H1 (cell line): ENCODE measurements around the gene RILPL1. TPM values are rescaled to one million over a fixed set of nuclear protein-coding genes. Genes with fewer than 3 reads are reported as not detected.

ENCODE experiments used
- CTCF ChIA-PET: fragments of 300-600 bp; sonication (Branson Sonifier 250); formaldehyde crosslinking; loops from one replicate; lab custom pipeline; 2021; ENCODE audit not compliant: partially characterized antibody; lab: Charles Lee
- POLR2A ChIA-PET: fragments of 300-600 bp; sonication (Branson Sonifier 250); formaldehyde crosslinking; loops from one replicate; lab custom pipeline; 2021; ENCODE audit warnings: inconsistent platforms; ENCODE audit not compliant: partially characterized antibody; lab: Charles Lee
- DNase-seq, 2 experiments: peaks; one replicate each; pipeline versions ENCODE4 v3.0.0 to v3.0.0-alpha.2; 2010 to 2022; ENCODE audit warnings: low spot score in 2 of 2, low read depth in 1 of 2, mixed read lengths in 1 of 2
- FAIRE-seq: peaks from 2 replicates; lab custom pipeline; 2011; peaks lifted over from hg19 to GRCh38; lab: Jason Lieb, UNC
- H2AFZ ChIP-seq: 2 replicates; pipeline ENCODE4 v1.8.1; 2012; ENCODE audit warnings: low read length, inconsistent platforms
- H2AK5ac ChIP-seq: 2 replicates; pipeline ENCODE4 v1.6.1; 2013; ENCODE audit warnings: low read depth, low read length
- H2BK120ac ChIP-seq: replicated peaks from 2 replicates; pipeline ENCODE3; 2013; ENCODE audit warnings: low read depth, low read length, inconsistent platforms
- H2BK12ac ChIP-seq: 2 replicates; pipeline ENCODE4 v1.6.1; 2013; ENCODE audit warnings: low read depth, low read length
- H2BK15ac ChIP-seq: 2 replicates; pipeline ENCODE4 v1.6.1; 2013; ENCODE audit warnings: low read length
- H2BK20ac ChIP-seq: 2 replicates; pipeline ENCODE4 v1.6.1; 2013; ENCODE audit warnings: low read length
- H2BK5ac ChIP-seq: 2 replicates; pipeline ENCODE4 v1.6.1; 2013; ENCODE audit warnings: low read depth, low read length
- H3K14ac ChIP-seq: 2 replicates; pipeline ENCODE4 v1.6.1; 2013; ENCODE audit warnings: inconsistent platforms; ENCODE audit not compliant: insufficient read length
- H3K18ac ChIP-seq: 2 replicates; pipeline ENCODE4 v1.6.1; 2013; ENCODE audit warnings: low read length; ENCODE audit errors: extremely low read depth
- H3K23ac ChIP-seq: 2 replicates; pipeline ENCODE4 v1.6.1; 2013; ENCODE audit warnings: inconsistent platforms; ENCODE audit not compliant: insufficient read length
- H3K23me2 ChIP-seq: 2 replicates; pipeline ENCODE4 v1.6.1; 2013; ENCODE audit warnings: low read depth, low read length
- H3K27ac ChIP-seq: 2 replicates; pipeline ENCODE4 v1.6.1; 2011; ENCODE audit warnings: low read depth, low read length, inconsistent platforms
- H3K27me3 ChIP-seq, 4 experiments: replicated peaks in 1 of 4; 1 replicate in 1 of 4; 2 replicates in 3 of 4; pipeline versions ENCODE4 v1.6.1 to v1.8.1; 2011 to 2013; ENCODE audit warnings: low read length in 3 of 4, mild to moderate bottlenecking in 3 of 4, inconsistent platforms in 2 of 4, mixed read lengths in 2 of 4, moderate library complexity in 1 of 4; ENCODE audit not compliant: control insufficient read depth in 3 of 4, insufficient read depth in 3 of 4; ENCODE audit errors: extremely low read depth in 1 of 4
- H3K36me3 ChIP-seq, 4 experiments: 2 replicates each; pipeline versions ENCODE4 v1.6.1 to v1.8.1; 2011 to 2013; ENCODE audit warnings: mild to moderate bottlenecking in 4 of 4, low read length in 3 of 4, moderate library complexity in 2 of 4, control low read depth in 1 of 4, inconsistent platforms in 1 of 4; ENCODE audit not compliant: insufficient read depth in 4 of 4, control insufficient read depth in 2 of 4
- H3K4ac ChIP-seq: replicated peaks from 2 replicates; pipeline ENCODE3; 2013; ENCODE audit warnings: low read length, low read depth, mixed read lengths, inconsistent platforms; ENCODE audit not compliant: insufficient read length
- H3K4me1 ChIP-seq, 4 experiments: replicated peaks in 1 of 4; 1 replicate in 1 of 4; 2 replicates in 3 of 4; pipeline versions ENCODE4 v1.6.1 to v1.8.1; 2011 to 2013; ENCODE audit warnings: low read length in 3 of 4, inconsistent platforms in 2 of 4, mixed read lengths in 1 of 4; ENCODE audit not compliant: insufficient read depth in 4 of 4, control insufficient read depth in 3 of 4
- H3K4me2 ChIP-seq, 2 experiments: 2 replicates each; pipeline versions ENCODE4 v1.6.1 to v1.8.1; 2011 to 2013; ENCODE audit warnings: low read depth in 2 of 2, low read length in 2 of 2, control low read depth in 1 of 2, inconsistent platforms in 1 of 2, mild to moderate bottlenecking in 1 of 2; ENCODE audit not compliant: insufficient read depth in 1 of 2
- H3K4me3 ChIP-seq, 4 experiments: fragments of 200-600, 300-600 bp in 1 of 4; sonication (generic), shearing (Covaris generic), sonication (Bioruptor Twin) in 1 of 4; 2 replicates each; pipeline versions ENCODE4 v1.5.1 to v1.8.1; 2011 to 2016; ENCODE audit warnings: low read length in 4 of 4, low read depth in 3 of 4, control low read depth in 2 of 4, inconsistent platforms in 2 of 4, mild to moderate bottlenecking in 2 of 4, mixed read lengths in 1 of 4, moderate library complexity in 1 of 4; ENCODE audit not compliant: insufficient read depth in 2 of 4; ENCODE audit errors: extremely low read depth in 1 of 4
- H3K56ac ChIP-seq: replicated peaks from 2 replicates; pipeline ENCODE3; 2013; ENCODE audit warnings: low read depth, mild to moderate bottlenecking, mixed read lengths, low read length, inconsistent platforms; ENCODE audit not compliant: insufficient read length
- H3K79me1 ChIP-seq: 2 replicates; pipeline ENCODE4 v1.6.1; 2013; ENCODE audit warnings: low read depth, low read length, control low read depth
- H3K79me2 ChIP-seq, 2 experiments: 2 replicates each; pipeline versions ENCODE4 v1.6.1 to v1.8.1; 2012 to 2013; ENCODE audit warnings: low read length in 2 of 2, mild to moderate bottlenecking in 2 of 2, inconsistent platforms in 1 of 2; ENCODE audit not compliant: insufficient read depth in 2 of 2, control insufficient read depth in 1 of 2
- H3K9ac ChIP-seq, 4 experiments: replicated peaks in 1 of 4; 1 replicate in 1 of 4; 2 replicates in 3 of 4; pipeline versions ENCODE4 v1.6.1 to v1.8.1; 2011 to 2013; ENCODE audit warnings: low read depth in 3 of 4, low read length in 3 of 4, control low read depth in 2 of 4, mild to moderate bottlenecking in 2 of 4, moderate library complexity in 2 of 4, inconsistent platforms in 1 of 4; ENCODE audit errors: extremely low read depth in 1 of 4
- H3K9me3 ChIP-seq, 2 experiments: 2 replicates each; pipeline versions ENCODE4 v1.6.1 to v1.8.1; 2012 to 2013; ENCODE audit warnings: mild to moderate bottlenecking in 2 of 2, moderate library complexity in 2 of 2, control low read depth in 1 of 2, inconsistent platforms in 1 of 2, low read depth in 1 of 2, low read length in 1 of 2, mixed read lengths in 1 of 2; ENCODE audit not compliant: insufficient read depth in 2 of 2
- H4K20me1 ChIP-seq, 2 experiments: replicated peaks in 1 of 2; 2 replicates each; pipeline versions ENCODE3 to v1.8.1; 2011 to 2013; ENCODE audit warnings: inconsistent platforms in 2 of 2, low read length in 2 of 2, mild to moderate bottlenecking in 1 of 2; ENCODE audit not compliant: insufficient read depth in 2 of 2, control insufficient read depth in 1 of 2
- H4K5ac ChIP-seq: 2 replicates; pipeline ENCODE4 v1.6.1; 2013; ENCODE audit warnings: low read length, low read depth, mixed read lengths, inconsistent platforms; ENCODE audit not compliant: insufficient read length
- H4K8ac ChIP-seq: 2 replicates; pipeline ENCODE4 v1.8.0; 2013; ENCODE audit warnings: mild to moderate bottlenecking, moderate library complexity, low read length, inconsistent platforms; ENCODE audit not compliant: insufficient read depth; ENCODE audit errors: extremely low read depth
- H4K91ac ChIP-seq: replicated peaks from 2 replicates; pipeline ENCODE3; 2013; ENCODE audit warnings: low read length, mixed read lengths, inconsistent platforms; ENCODE audit not compliant: insufficient read length
- ASH2L ChIP-seq: fragments of 200-600, 300-600 bp; sonication (generic); IDR thresholded peaks from one replicate; pipeline ENCODE4 v1.7.1; 2017; ENCODE audit warnings: low read length
- CEBPB ChIP-seq: IDR thresholded peaks from 2 replicates; pipeline ENCODE4 v1.6.1; 2012; ENCODE audit warnings: low read depth, low read length
- CTBP2 ChIP-seq: IDR thresholded peaks from 2 replicates; pipeline ENCODE4 v1.7.0; 2011; ENCODE audit warnings: borderline replicate concordance, mild to moderate bottlenecking, moderate library complexity, mixed read lengths, low read length; ENCODE audit not compliant: insufficient read depth, insufficient read length
- FOSL1 ChIP-seq: IDR thresholded peaks from 2 replicates; pipeline ENCODE4 v1.6.1; 2011; ENCODE audit warnings: mild to moderate bottlenecking, low read depth, low read length, moderate library complexity; ENCODE audit not compliant: insufficient read depth
- KDM1A ChIP-seq: fragments of 200-600, 300-600 bp; sonication (generic); IDR thresholded peaks from 2 replicates; pipeline ENCODE4 v1.7.1; 2016; ENCODE audit warnings: mild to moderate bottlenecking, low read length, borderline replicate concordance
- KDM5A ChIP-seq: fragments of 200-600 bp; IDR thresholded peaks from 2 replicates; pipeline ENCODE4 v1.7.1; 2012; ENCODE audit warnings: mild to moderate bottlenecking, low read length, inconsistent platforms, mixed read lengths
- POU5F1 ChIP-seq: IDR thresholded peaks from 2 replicates; pipeline ENCODE4 v1.6.1; 2011; ENCODE audit warnings: low read depth, mild to moderate bottlenecking, low read length, moderate library complexity
- SIX5 ChIP-seq: IDR thresholded peaks from 2 replicates; pipeline ENCODE4 v1.6.1; 2011; ENCODE audit warnings: mild to moderate bottlenecking, low read depth, low read length
- TEAD4 ChIP-seq: IDR thresholded peaks from 2 replicates; pipeline ENCODE4 v1.6.1; 2012; ENCODE audit warnings: low read depth, low read length, inconsistent platforms, mixed read lengths
- USF2 ChIP-seq: IDR thresholded peaks from 2 replicates; pipeline ENCODE4 v1.6.1; 2011; ENCODE audit warnings: low read length, improper control_type of control experiment
- YY1 ChIP-seq: IDR thresholded peaks from 2 replicates; pipeline ENCODE4 v1.6.1; 2011; ENCODE audit warnings: low read depth, mild to moderate bottlenecking, low read length
- polyA plus RNA-seq, 7 experiments: library from polyadenylated mRNA; depleted of rRNA in 3 of 7; stranded (reverse) in 5 of 7; unstranded in 2 of 7; fragments of >200 nt in 5 of 7; fragments of 200-250 nt in 2 of 7; gene quantifications; 1 replicate in 5 of 7; 2 replicates in 1 of 7; 4 replicates in 1 of 7; pipeline versions ENCODE4 v1.2.1 to v1.2.3, GENCODE V29; 2011 to 2013; ENCODE audit warnings: missing spikeins in 2 of 7, mixed read lengths in 2 of 7
- total RNA-seq: library from RNA; stranded (reverse); fragmentation: NEBNext Ultra II Directional; extraction: Animal tissue kit (Norgen Biotek cat#: 25700); gene quantifications from 2 replicates; pipeline ENCODE4 v1.2.1, GENCODE V29; 2021

The RILPL1 gene
- total and polyA plus RNA-seq, 2 of the 8 experiments (the other 6 are each of a cell fraction or from before 2014, with no cell fraction given) = 6.7 to 9.4 TPM

- Histone ChIP-seq H2BK12ac (no peak overlapping the region), H3K9me3 (peaks cover 0 to 2% of the 10 kb centered on the region in 2 experiments; a peak in 1 of 4 replicates), H2AK5ac (no peak overlapping the region), H3K23me2 (no peaks in the 10 kb centered on the region), H2BK120ac (no peak overlapping the region), H2BK20ac (no peak overlapping the region), H2BK5ac (no peak overlapping the region), H4K8ac (no peak overlapping the region), H2BK15ac (no peak overlapping the region), H3K23ac (no peak overlapping the region), H3K9ac (no peak overlapping the region), H3K4me3 (no peak overlapping the region), H3K36me3 (no peaks in the 10 kb centered on the region), H3K18ac (no peak overlapping the region), H4K5ac (no peak overlapping the region), H3K79me2 (no peaks in the 10 kb centered on the region), H4K20me1 (no peaks in the 10 kb centered on the region), H3K27ac (no peak overlapping the region), H2AFZ (no peak overlapping the region), H3K4ac (no peak overlapping the region), H3K4me2 (no peak overlapping the region), H3K4me1 (no peaks in the 10 kb centered on the region), H3K14ac (no peak overlapping the region), H3K27me3 (no peaks in the 10 kb centered on the region), H3K56ac (no peak overlapping the region), H4K91ac (no peak overlapping the region), H3K79me1 (no peaks in the 10 kb centered on the region)
- DNase-seq (no peak), FAIRE-seq (no peak)
- TF ChIP-seq ASH2L (no peak), CTBP2 (no peak), TEAD4 (no peak), YY1 (no peak), KDM5A (no peak), POU5F1 (no peak), SIX5 (no peak), KDM1A (no peak), USF2 (no peak), CEBPB (no peak), FOSL1 (no peak)
- ChIA-PET CTCF (no interaction called here), POLR2A (no interaction called here)
These were observed 12.8 kb upstream of the RILPL1 start for GRCh38 chr12:123546281-123546680.
